PC-3 (cell line): Measurements from ENCODE around the gene BRD9. TPM values are rescaled to one million over a fixed set of nuclear protein-coding genes. Genes with fewer than 3 reads are reported as not detected.

Source experiments
- ATAC-seq: fragments of 200-7000 bp; cut with Tn5 transposase; 2 replicates; pipeline ENCODE4 v1.9.1; 2020; ENCODE audit warnings: mild to moderate bottlenecking, moderate library complexity
- BruUV-seq: library from RNA; stranded (reverse); fragments of 400-500 nt; replicated peaks from 2 replicates; lab custom pipeline; 2021; lab: Mats Ljungman, UMichigan
- CTCF ChIA-PET: fragments of 300-600 bp; sonication (Branson Sonifier 250); formaldehyde crosslinking; loops from one replicate; lab custom pipeline; 2022; ENCODE audit warnings: antibody characterized with exemption; lab: Charles Lee
- POLR2A ChIA-PET: fragments of 300-600 bp; sonication (Branson Sonifier 250); formaldehyde crosslinking; loops from one replicate; lab custom pipeline; 2022; ENCODE audit warnings: antibody characterized with exemption; ENCODE audit not compliant: unreplicated experiment; lab: Charles Lee
- DNase-seq: peaks from one replicate; pipeline ENCODE4 v3.0.0-alpha.2; 2015
- H2AFZ ChIP-seq: fragments of 300-600 bp; sonication (generic); 2 replicates; pipeline ENCODE4 v1.6.0; 2016; ENCODE audit warnings: antibody characterized with exemption, low read length
- H3F3A ChIP-seq: fragments of 300-600 bp; sonication (generic); one replicate; pipeline ENCODE4 v1.6.0; 2017; ENCODE audit warnings: antibody characterized with exemption, low read length, control low read depth, mild to moderate bottlenecking; ENCODE audit not compliant: unreplicated experiment
- H3K27ac ChIP-seq: fragments of 300-600 bp; sonication (generic); 2 replicates; pipeline ENCODE4 v1.5.1; 2016; ENCODE audit warnings: mild to moderate bottlenecking, low read length
- H3K27me3 ChIP-seq: fragments of 300-600 bp; sonication (generic); 2 replicates; pipeline ENCODE4 v1.6.1; 2016; ENCODE audit warnings: low read length, mixed read lengths
- H3K36me3 ChIP-seq: fragments of 300-600 bp; sonication (generic); 2 replicates; pipeline ENCODE4 v1.6.1; 2016; ENCODE audit warnings: low read depth, mixed run types, low read length, mixed read lengths
- H3K4me1 ChIP-seq: fragments of 300-600 bp; sonication (generic); 2 replicates; pipeline ENCODE4 v1.5.1; 2016; ENCODE audit warnings: low read length; ENCODE audit not compliant: insufficient read depth
- H3K4me2 ChIP-seq: fragments of 300-600 bp; sonication (generic); 2 replicates; pipeline ENCODE4 v1.6.0; 2016; ENCODE audit warnings: low read length
- H3K4me3 ChIP-seq: fragments of 300-600 bp; sonication (generic); 2 replicates; pipeline ENCODE4 v1.5.1; 2016; ENCODE audit warnings: mild to moderate bottlenecking, low read length, mixed read lengths
- H3K79me2 ChIP-seq: fragments of 300-600 bp; sonication (generic); 2 replicates; pipeline ENCODE4 v1.6.1; 2017; ENCODE audit warnings: low read length, mixed read lengths
- H3K9ac ChIP-seq: fragments of 300-600 bp; sonication (generic); 2 replicates; pipeline ENCODE4 v1.6.0; 2016; ENCODE audit warnings: mild to moderate bottlenecking, low read length
- H3K9me2 ChIP-seq: fragments of 300-600 bp; sonication (generic); replicated peaks from 2 replicates; pipeline ENCODE4 v1.6.1; 2016; ENCODE audit warnings: mixed run types, low read length, mixed read lengths
- H3K9me3 ChIP-seq: fragments of 300-600 bp; sonication (generic); 2 replicates; pipeline ENCODE4 v1.6.1; 2016; ENCODE audit warnings: low read length, mixed read lengths
- H4K20me1 ChIP-seq: fragments of 300-600 bp; sonication (generic); 2 replicates; pipeline ENCODE4 v1.6.1; 2016; ENCODE audit warnings: low read length, mixed read lengths
- CTCF ChIP-seq: fragments of 300-600 bp; sonication (generic); conservative IDR thresholded peaks from 2 replicates; pipeline ENCODE4 v1.5.1; 2017; ENCODE audit warnings: antibody characterized with exemption, low read depth, mild to moderate bottlenecking, low read length
- EZH2 ChIP-seq: fragments of 300-600 bp; sonication (generic); IDR thresholded peaks from one replicate; pipeline ENCODE4 v1.6.1; 2017; ENCODE audit warnings: antibody characterized with exemption, mild to moderate bottlenecking, low read length; ENCODE audit not compliant: unreplicated experiment
- EZH2phosphoT487 ChIP-seq: fragments of 300-600 bp; sonication (generic); IDR thresholded peaks from 2 replicates; pipeline ENCODE4 v1.6.1; 2018; ENCODE audit warnings: mild to moderate bottlenecking, antibody characterized with exemption, low read length, borderline replicate concordance
- intact Hi-C: fragments of 100-400 bp; cut with micrococcal nuclease; formaldehyde crosslinking; loops from 2 replicates; pipeline ENCODE4 v1.9.0; 2023
- total RNA-seq: library from RNA; depleted of rRNA; stranded (reverse); fragments of >200 nt; gene quantifications from 2 replicates; pipeline ENCODE4 v1.2.3, GENCODE V29; 2014

Gene BRD9
- total RNA-seq, 1 experiment from 2014 or later = 50.4 TPM

GRCh38 chr5:858726-859125 lies 33.9 kb downstream of the BRD9 start:
- Histone ChIP-seq H3K9me3 (no peaks in the 10 kb centered on the region), H3K9me2 (no peaks in the 10 kb centered on the region), H3K27ac (no peak overlapping the region), H3K36me3 (peaks cover 14% of the 10 kb centered on the region; the same call in 1 of the 2 replicates), H3K4me3 (no peak overlapping the region), H3K4me2 (no peak overlapping the region), H3F3A (no peaks in the 10 kb centered on the region), H3K4me1 (no peaks in the 10 kb centered on the region), H4K20me1 (no peaks in the 10 kb centered on the region), H3K79me2 (no peaks in the 10 kb centered on the region), H3K27me3 (no peaks in the 10 kb centered on the region), H2AFZ (no peak overlapping the region), H3K9ac (no peak overlapping the region)
- ChIA-PET POLR2A (no interaction called here), CTCF (no interaction called here)
- TF ChIP-seq CTCF (no peak), EZH2 (no peak), EZH2phosphoT487 (no peak)
- no peak for ATAC-seq
- no TSS peak for BruUV-seq
- no peak for DNase-seq
- intact Hi-C loops = no loop called here

- Histone ChIP-seq H3K79me2 (no peaks in the 10 kb centered on the region), H3K36me3 (no peaks in the 10 kb centered on the region), H2AFZ (no peak overlapping the region), H3K9me2 (no peaks in the 10 kb centered on the region), H3K9me3 (no peaks in the 10 kb centered on the region), H3K4me2 (no peak overlapping the region), H4K20me1 (no peaks in the 10 kb centered on the region), H3K27me3 (no peaks in the 10 kb centered on the region), H3K4me3 (no peak overlapping the region), H3F3A (no peaks in the 10 kb centered on the region), H3K9ac (no peak overlapping the region), H3K27ac (no peak overlapping the region), H3K4me1 (no peaks in the 10 kb centered on the region)
- DNase-seq (no peak), ATAC-seq (no peak)
- intact Hi-C loops = no loop called here
- ChIA-PET POLR2A (no interaction called here), CTCF (no interaction called here)
- no peak for TF ChIP-seq CTCF
- no peak for TF ChIP-seq EZH2
- no peak for TF ChIP-seq EZH2phosphoT487
- BruUV-seq = no TSS peak
Observed at GRCh38 chr5:856531-857425, 35.8 kb downstream of the BRD9 start.
